DND-41 (cell line): ENCODE data around the gene EHHADH.

ENCODE experiments used
- ATAC-seq: fragments of 200-7000 bp; cut with Tn5 transposase; 3 replicates; pipeline ENCODE4 v1.9.1; 2021; ENCODE audit warnings: low read depth; ENCODE audit not compliant: insufficient read depth
- DNase-seq: peaks from one replicate; pipeline ENCODE4 v3.0.0-alpha.2; 2020
- H2AFZ ChIP-seq: 2 replicates; pipeline ENCODE4 v1.6.0; 2012; ENCODE audit warnings: low read depth, low read length
- H3K27ac ChIP-seq: 2 replicates; pipeline ENCODE4 v1.5.1; 2012; ENCODE audit warnings: low read length, inconsistent platforms
- H3K27me3 ChIP-seq: fragments of 200-600 bp; sonication (generic); 2 replicates; pipeline ENCODE4 v1.6.0; 2012; ENCODE audit warnings: low read length, mild to moderate bottlenecking, inconsistent platforms; ENCODE audit not compliant: insufficient read depth, poor library complexity
- H3K36me3 ChIP-seq: 2 replicates; pipeline ENCODE4 v1.5.1; 2012; ENCODE audit warnings: low read length, inconsistent platforms; ENCODE audit not compliant: insufficient read depth
- H3K4me1 ChIP-seq: 2 replicates; pipeline ENCODE4 v1.5.1; 2012; ENCODE audit warnings: mild to moderate bottlenecking, low read length; ENCODE audit not compliant: insufficient read depth
- H3K4me2 ChIP-seq: 2 replicates; pipeline ENCODE4 v1.6.0; 2012; ENCODE audit warnings: mild to moderate bottlenecking, moderate library complexity, low read length, inconsistent platforms; ENCODE audit not compliant: insufficient read depth
- H3K4me3 ChIP-seq, 2 experiments: fragments of 200-600 bp in 1 of 2; shearing (Covaris generic) in 1 of 2; 2 replicates each; pipeline ENCODE4 v1.5.1; 2012 to 2016; ENCODE audit warnings: inconsistent platforms in 2 of 2, low read length in 2 of 2, mild to moderate bottlenecking in 2 of 2, low read depth in 1 of 2, moderate library complexity in 1 of 2
- H3K79me2 ChIP-seq: 2 replicates; pipeline ENCODE4 v1.6.0; 2012; ENCODE audit warnings: low read length, inconsistent platforms; ENCODE audit not compliant: insufficient read depth
- H3K9ac ChIP-seq: 2 replicates; pipeline ENCODE4 v1.6.0; 2012; ENCODE audit warnings: low read depth, mild to moderate bottlenecking, inconsistent platforms, low read length, moderate library complexity
- H3K9me3 ChIP-seq: 2 replicates; pipeline ENCODE4 v1.5.1; 2012; ENCODE audit warnings: low read length, moderate library complexity, mild to moderate bottlenecking, inconsistent platforms; ENCODE audit not compliant: insufficient read depth, severe bottlenecking
- H4K20me1 ChIP-seq: 2 replicates; pipeline ENCODE4 v1.6.0; 2012; ENCODE audit warnings: low read length; ENCODE audit not compliant: insufficient read depth
- EZH2 ChIP-seq: IDR thresholded peaks from 3 replicates; pipeline ENCODE4 v1.6.1; 2012; ENCODE audit warnings: borderline replicate concordance, low read depth, mild to moderate bottlenecking, moderate library complexity, low read length, inconsistent platforms; ENCODE audit not compliant: severe bottlenecking
- TF ChIP-seq, protein P1 (sequence below): IDR thresholded peaks from 2 replicates; pipeline ENCODE4 v1.5.1; 2012; ENCODE audit warnings: borderline replicate concordance, low read length, moderate library complexity, mild to moderate bottlenecking; ENCODE audit not compliant: poor library complexity, severe bottlenecking; ENCODE audit errors: extremely low read depth

The EHHADH gene

DNA sequence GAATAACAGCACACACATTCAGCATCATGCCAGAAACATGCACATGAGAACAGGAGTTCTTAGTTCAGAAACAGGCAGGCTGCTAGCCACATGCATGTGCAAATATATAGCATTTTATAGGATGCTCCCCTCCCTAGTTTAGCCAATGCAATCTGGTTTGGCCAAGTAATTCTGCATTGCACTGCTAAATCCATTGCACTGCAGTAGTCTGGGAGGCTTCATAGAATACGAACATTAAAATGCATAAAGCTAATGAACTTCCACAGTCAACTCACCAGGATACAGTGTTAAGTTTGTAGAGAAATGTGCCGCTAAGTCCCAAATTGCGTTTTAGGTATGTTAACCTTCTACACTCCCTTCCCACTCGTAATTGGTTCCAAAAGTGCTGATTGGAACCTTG is 41.8 kb downstream of the EHHADH start:
- Histone ChIP-seq H4K20me1 (no peaks in the 10 kb centered on the region), H3K27ac (no peak overlapping the region), H3K27me3 (peaks cover 6% of the 10 kb centered on the region), H3K79me2 (no peaks in the 10 kb centered on the region), H3K4me2 (no peak overlapping the region), H3K4me3 (no peak overlapping the region), H3K4me1 (no peaks in the 10 kb centered on the region), H2AFZ (no peak overlapping the region), H3K9me3 (no peaks in the 10 kb centered on the region), H3K36me3 (no peaks in the 10 kb centered on the region), H3K9ac (no peak overlapping the region)
- no peak for ATAC-seq
- DNase-seq: no peak
- TF ChIP-seq, protein P1, sequence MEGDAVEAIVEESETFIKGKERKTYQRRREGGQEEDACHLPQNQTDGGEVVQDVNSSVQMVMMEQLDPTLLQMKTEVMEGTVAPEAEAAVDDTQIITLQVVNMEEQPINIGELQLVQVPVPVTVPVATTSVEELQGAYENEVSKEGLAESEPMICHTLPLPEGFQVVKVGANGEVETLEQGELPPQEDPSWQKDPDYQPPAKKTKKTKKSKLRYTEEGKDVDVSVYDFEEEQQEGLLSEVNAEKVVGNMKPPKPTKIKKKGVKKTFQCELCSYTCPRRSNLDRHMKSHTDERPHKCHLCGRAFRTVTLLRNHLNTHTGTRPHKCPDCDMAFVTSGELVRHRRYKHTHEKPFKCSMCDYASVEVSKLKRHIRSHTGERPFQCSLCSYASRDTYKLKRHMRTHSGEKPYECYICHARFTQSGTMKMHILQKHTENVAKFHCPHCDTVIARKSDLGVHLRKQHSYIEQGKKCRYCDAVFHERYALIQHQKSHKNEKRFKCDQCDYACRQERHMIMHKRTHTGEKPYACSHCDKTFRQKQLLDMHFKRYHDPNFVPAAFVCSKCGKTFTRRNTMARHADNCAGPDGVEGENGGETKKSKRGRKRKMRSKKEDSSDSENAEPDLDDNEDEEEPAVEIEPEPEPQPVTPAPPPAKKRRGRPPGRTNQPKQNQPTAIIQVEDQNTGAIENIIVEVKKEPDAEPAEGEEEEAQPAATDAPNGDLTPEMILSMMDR: no peak
- no peak for TF ChIP-seq EZH2

DNA sequence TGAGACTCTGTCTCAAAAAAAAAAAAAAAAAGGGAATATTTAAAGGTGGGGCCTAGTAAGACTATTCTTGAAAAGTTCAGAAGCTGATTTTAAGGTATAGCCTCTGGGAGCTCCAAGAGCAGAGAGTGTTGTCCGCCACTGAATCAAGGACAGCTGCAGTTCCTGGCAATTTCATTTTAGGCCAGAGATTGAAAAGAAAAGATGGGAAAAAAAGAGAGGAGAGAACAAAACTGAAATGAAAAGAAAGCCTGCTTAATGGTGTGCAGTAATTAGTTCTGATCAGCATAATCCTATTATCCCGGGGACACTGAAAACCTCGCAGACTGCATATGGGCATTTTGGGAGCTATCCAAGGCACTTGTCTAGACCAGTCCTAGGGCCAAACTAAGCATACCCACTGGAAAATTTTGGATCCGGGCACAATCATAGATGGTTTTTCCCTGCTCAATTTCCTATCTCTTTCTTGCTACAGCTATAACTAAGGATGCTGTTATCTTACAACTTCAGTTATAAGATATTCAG is 43.2 kb downstream of the EHHADH start:
- Histone ChIP-seq H3K9me3 (no peaks in the 10 kb centered on the region), H3K4me2 (no peak overlapping the region), H3K9ac (no peak overlapping the region), H3K4me1 (no peaks in the 10 kb centered on the region), H3K36me3 (no peaks in the 10 kb centered on the region), H3K27me3 (peaks cover 6% of the 10 kb centered on the region), H3K79me2 (no peaks in the 10 kb centered on the region), H3K27ac (no peak overlapping the region), H3K4me3 (no peak overlapping the region), H2AFZ (no peak overlapping the region), H4K20me1 (no peaks in the 10 kb centered on the region)
- no peak for ATAC-seq
- TF ChIP-seq EZH2: no peak
- TF ChIP-seq, protein P1: no peak
- no peak for DNase-seq

DNA sequence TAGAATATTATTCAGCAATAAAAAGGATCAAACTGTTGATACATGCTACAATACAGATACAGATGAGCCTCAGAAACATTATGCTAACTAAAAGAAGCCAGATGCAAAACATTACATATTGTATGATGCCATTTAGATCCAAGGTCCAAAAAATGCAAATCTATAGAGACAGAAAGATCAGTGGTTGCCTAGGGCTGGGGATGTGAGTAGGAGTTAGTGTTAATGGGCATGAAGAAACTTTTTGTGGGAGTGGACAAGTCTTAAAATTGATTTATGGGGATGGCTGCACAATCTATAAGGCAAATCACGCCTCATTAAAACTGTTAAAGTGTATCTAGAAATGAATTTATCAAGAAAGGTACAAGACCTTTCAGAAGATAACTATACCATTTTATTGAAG is 45.0 kb downstream of the EHHADH start:
- peaks cover 5% of the 10 kb centered on the region for H3K27me3 ChIP-seq
- no peaks in the 10 kb centered on the region for H3K9me3 ChIP-seq
- no peak overlapping the region for H3K9ac ChIP-seq
- ATAC-seq (no peak), DNase-seq (no peak)
- no peaks in the 10 kb centered on the region for H3K4me1 ChIP-seq
- H3K4me2 ChIP-seq: no peak overlapping the region
- H4K20me1 ChIP-seq: no peaks in the 10 kb centered on the region
- TF ChIP-seq, protein P1: no peak
- no peak for TF ChIP-seq EZH2
- no peak overlapping the region for H3K4me3 ChIP-seq
- H3K36me3 ChIP-seq: no peaks in the 10 kb centered on the region
- H3K27ac ChIP-seq: no peak overlapping the region
- no peak overlapping the region for H2AFZ ChIP-seq
- no peaks in the 10 kb centered on the region for H3K79me2 ChIP-seq
